ENCODE measurements around the gene IL17REL. TPM values are rescaled to one million over a fixed set of nuclear protein-coding genes. Genes with fewer than 3 reads are reported as not detected.

Gene IL17REL
- total RNA-seq, 2 donors from 2014 or later, result 0.68 TPM; not detected in 1

DNA sequence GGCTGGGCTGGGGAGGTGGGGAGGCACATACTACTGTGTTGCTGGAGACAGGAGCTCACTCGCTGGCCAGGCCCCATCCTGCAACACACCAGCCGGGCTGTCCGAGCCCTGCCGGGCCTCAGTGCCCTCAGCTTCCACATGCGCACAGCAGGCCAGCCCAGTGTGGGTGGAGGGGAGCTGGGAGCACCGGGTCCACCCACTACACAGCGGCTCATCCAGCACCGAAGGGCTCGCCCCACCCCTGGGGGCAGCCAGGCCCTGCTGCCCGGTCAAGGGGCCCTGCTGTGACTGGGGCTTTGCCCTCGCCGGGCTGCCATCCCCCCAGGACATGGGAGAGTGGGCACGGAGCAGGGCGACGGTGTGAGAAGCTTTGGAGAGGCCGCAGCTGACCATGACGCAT lies 36.3 kb upstream of the IL17REL start:
- Histone ChIP-seq H3K4me3 (no peak overlapping the region), H3K9me3 (no peaks in the 10 kb centered on the region), H3K36me3 (no peaks in the 10 kb centered on the region), H3K4me1 (replicated peaks) (no peaks in the 10 kb centered on the region), H3K27me3 (replicated peaks; ENCODE audit: insufficient read depth) (no peaks in the 10 kb centered on the region), H3K27ac (no peak overlapping the region)
- DNase-seq (ENCODE audit: low spot score), result no peak
- 88% methylated on average over 15 of the region's 17 CpGs for WGBS
- intact Hi-C loops (cut with DNase I), result no loop called here
- TF ChIP-seq POLR2A (IDR thresholded peaks at IDR 0.05) (no peak), POLR2AphosphoS5 (IDR thresholded peaks at IDR 0.05) (no peak)
- TF ChIP-seq, protein P1, sequence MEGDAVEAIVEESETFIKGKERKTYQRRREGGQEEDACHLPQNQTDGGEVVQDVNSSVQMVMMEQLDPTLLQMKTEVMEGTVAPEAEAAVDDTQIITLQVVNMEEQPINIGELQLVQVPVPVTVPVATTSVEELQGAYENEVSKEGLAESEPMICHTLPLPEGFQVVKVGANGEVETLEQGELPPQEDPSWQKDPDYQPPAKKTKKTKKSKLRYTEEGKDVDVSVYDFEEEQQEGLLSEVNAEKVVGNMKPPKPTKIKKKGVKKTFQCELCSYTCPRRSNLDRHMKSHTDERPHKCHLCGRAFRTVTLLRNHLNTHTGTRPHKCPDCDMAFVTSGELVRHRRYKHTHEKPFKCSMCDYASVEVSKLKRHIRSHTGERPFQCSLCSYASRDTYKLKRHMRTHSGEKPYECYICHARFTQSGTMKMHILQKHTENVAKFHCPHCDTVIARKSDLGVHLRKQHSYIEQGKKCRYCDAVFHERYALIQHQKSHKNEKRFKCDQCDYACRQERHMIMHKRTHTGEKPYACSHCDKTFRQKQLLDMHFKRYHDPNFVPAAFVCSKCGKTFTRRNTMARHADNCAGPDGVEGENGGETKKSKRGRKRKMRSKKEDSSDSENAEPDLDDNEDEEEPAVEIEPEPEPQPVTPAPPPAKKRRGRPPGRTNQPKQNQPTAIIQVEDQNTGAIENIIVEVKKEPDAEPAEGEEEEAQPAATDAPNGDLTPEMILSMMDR (IDR thresholded peaks at IDR 0.05), result no peak

GRCh38 chr22:50048061-50048765 lies 35.6 kb upstream of the IL17REL start:
- Histone ChIP-seq H3K27me3 (replicated peaks; ENCODE audit: insufficient read depth) (no peaks in the 10 kb centered on the region), H3K4me3 (no peak overlapping the region), H3K27ac (no peak overlapping the region), H3K36me3 (no peaks in the 10 kb centered on the region), H3K4me1 (replicated peaks) (no peaks in the 10 kb centered on the region), H3K9me3 (no peaks in the 10 kb centered on the region)
- 81% methylated on average over 12 of the region's 12 CpGs for WGBS
- TF ChIP-seq POLR2AphosphoS5 (IDR thresholded peaks at IDR 0.05) (no peak), POLR2A (IDR thresholded peaks at IDR 0.05) (no peak)
- TF ChIP-seq, protein P1 (IDR thresholded peaks at IDR 0.05), result no peak
- intact Hi-C loops (cut with DNase I), result no loop called here
- DNase-seq (ENCODE audit: low spot score), result no peak

- TF ChIP-seq POLR2AphosphoS5 (IDR thresholded peaks at IDR 0.05) (no peak), POLR2A (IDR thresholded peaks at IDR 0.05) (no peak)
- TF ChIP-seq, protein P1 (IDR thresholded peaks at IDR 0.05), result no peak
- intact Hi-C loops (cut with DNase I), result no loop called here
- no peaks in the 10 kb centered on the region for H3K4me1 ChIP-seq (replicated peaks)
- no peaks in the 10 kb centered on the region for H3K36me3 ChIP-seq
- no peak overlapping the region for H3K27ac ChIP-seq
- no peak overlapping the region for H3K4me3 ChIP-seq
- H3K27me3 ChIP-seq (replicated peaks; ENCODE audit: insufficient read depth), result no peaks in the 10 kb centered on the region
- 90% methylated on average over 10 of the region's 16 CpGs for WGBS
- DNase-seq (ENCODE audit: low spot score), result no peak
- no peaks in the 10 kb centered on the region for H3K9me3 ChIP-seq
Measured at GRCh38 chr22:50047346-50047745, 34.8 kb upstream of the IL17REL start.

- 88% methylated on average over 27 of the region's 27 CpGs for WGBS
Measured at GRCh38 chr22:50046481-50047245, 34.1 kb upstream of the IL17REL start.

More at GRCh38 chr22:50046481-50047245, 34.1 kb upstream of the IL17REL start:
- Histone ChIP-seq H3K4me3 (no peak overlapping the region), H3K36me3 (no peaks in the 10 kb centered on the region), H3K9me3 (no peaks in the 10 kb centered on the region), H3K27me3 (replicated peaks; ENCODE audit: insufficient read depth) (no peaks in the 10 kb centered on the region), H3K27ac (no peak overlapping the region), H3K4me1 (replicated peaks) (no peaks in the 10 kb centered on the region)
- TF ChIP-seq POLR2A (IDR thresholded peaks at IDR 0.05) (no peak), POLR2AphosphoS5 (IDR thresholded peaks at IDR 0.05) (no peak)
- TF ChIP-seq, protein P1 (IDR thresholded peaks at IDR 0.05), result no peak
- DNase-seq (ENCODE audit: low spot score), result no peak
- intact Hi-C loops (cut with DNase I), result no loop called here
